Measurements from ENCODE around the gene CNTNAP2. TPM values are rescaled to one million over a fixed set of nuclear protein-coding genes. Genes with fewer than 3 reads are reported as not detected.

Gene CNTNAP2
- total and polyA plus RNA-seq, 2 of the 8 experiments (the other 6 are each of a cell fraction or from before 2014, with no cell fraction given), result 27.9 to 71.0 TPM

- no peaks in the 10 kb centered on the region for H3K79me1 ChIP-seq (ENCODE audit: low read depth, low read length)
- no peak overlapping the region for H3K18ac ChIP-seq (ENCODE audit: extremely low read depth, low read length)
- H2BK12ac ChIP-seq (ENCODE audit: low read depth, low read length), result no peak overlapping the region
- TF ChIP-seq BCL11A (IDR thresholded peaks at IDR 0.05; ENCODE audit: low read depth in 2 of 2, low read length in 2 of 2) (no peak), SRF (IDR thresholded peaks at IDR 0.05; ENCODE audit: low read depth, low read length) (no peak), HDAC6 (IDR thresholded peaks at IDR 0.05; ENCODE audit: low read depth, low read length) (no peak), SIX5 (IDR thresholded peaks at IDR 0.05; ENCODE audit: low read depth, low read length) (no peak), RFX5 (IDR thresholded peaks at IDR 0.05; ENCODE audit: borderline replicate concordance, low read depth, low read length) (no peak), CTCF (IDR thresholded peaks at IDR 0.05; ENCODE audit: control extremely low read depth in 1 of 3, insufficient read depth in 1 of 3, low read depth in 1 of 3, low read length in 3 of 3) (no peak)
- no peaks in the 10 kb centered on the region for H3K9me3 ChIP-seq (ENCODE audit: insufficient read depth in 2 of 2, low read depth in 1 of 2, low read length in 1 of 2)
- no peak overlapping the region for H3K9ac ChIP-seq (replicated peaks in 1 of 4; ENCODE audit: extremely low read depth in 1 of 4, low read depth in 3 of 4, low read length in 3 of 4)
- peaks cover 0 to 10% (median 1%) of the 10 kb centered on the region in 4 experiments; a peak in 2 of 8 replicates for H3K36me3 ChIP-seq (ENCODE audit: control insufficient read depth in 2 of 4, insufficient read depth in 4 of 4, low read length in 3 of 4)
- no peak overlapping the region for H2AK5ac ChIP-seq (ENCODE audit: low read depth, low read length)
- H2AFZ ChIP-seq (ENCODE audit: low read length), result no peak overlapping the region
- H4K8ac ChIP-seq (ENCODE audit: extremely low read depth, insufficient read depth, low read length), result no peak overlapping the region
- H3K27me3 ChIP-seq (replicated peaks in 1 of 4; ENCODE audit: control insufficient read depth in 3 of 4, extremely low read depth in 1 of 4, insufficient read depth in 3 of 4, low read length in 3 of 4), result no peaks in the 10 kb centered on the region
- H3K23ac ChIP-seq (ENCODE audit: insufficient read length), result no peak overlapping the region
- ChIA-PET CTCF (ENCODE audit: partially characterized antibody) (interaction anchor here (1.1 kb wide), 1 partner anchor 10 kb away, joined by 3 read pairs; no protein-coding TSS in a partner anchor), POLR2A (ENCODE audit: partially characterized antibody) (no interaction called here)
- no peak overlapping the region for H2BK5ac ChIP-seq (ENCODE audit: low read depth, low read length)
- 88% methylated on average over 7 of the region's 7 CpGs; no CpG with 5 or more reads in 1 of the 2 experiments for WGBS, 2 experiments (ENCODE audit: extremely low coverage in 1 of 2, insufficient coverage in 1 of 2, insufficient read length in 1 of 2, insufficient replicate concordance in 2 of 2, low coverage in 1 of 2, low lambda C conversion rate in 2 of 2, missing lambda C conversion rate in 1 of 2)
- no peak overlapping the region for H4K91ac ChIP-seq (replicated peaks; ENCODE audit: insufficient read length, low read length)
- H3K4me2 ChIP-seq (ENCODE audit: insufficient read depth in 1 of 2, low read depth in 2 of 2, low read length in 2 of 2), result no peak overlapping the region
- H3K4me1 ChIP-seq (replicated peaks in 1 of 4; ENCODE audit: control insufficient read depth in 3 of 4, insufficient read depth in 4 of 4, low read length in 3 of 4), result peaks cover 0 to 3% (median 0%) of the 10 kb centered on the region in 4 experiments; a peak in 1 of 7 replicates
- H3K14ac ChIP-seq (ENCODE audit: insufficient read length), result no peak overlapping the region
- no peaks in the 10 kb centered on the region for H3K23me2 ChIP-seq (ENCODE audit: low read depth, low read length)
- H4K5ac ChIP-seq (ENCODE audit: insufficient read length, low read depth, low read length), result no peak overlapping the region
- no peak overlapping the region for H2BK15ac ChIP-seq (ENCODE audit: low read length)
- FAIRE-seq, result no peak
- no peak overlapping the region for H3K56ac ChIP-seq (replicated peaks; ENCODE audit: insufficient read length, low read depth, low read length)
- H3K4me3 ChIP-seq (ENCODE audit: extremely low read depth in 1 of 4, insufficient read depth in 2 of 4, low read depth in 3 of 4, low read length in 4 of 4), result no peak overlapping the region
- no peak overlapping the region for H2BK120ac ChIP-seq (replicated peaks; ENCODE audit: low read depth, low read length)
- H3K4ac ChIP-seq (replicated peaks; ENCODE audit: insufficient read length, low read depth, low read length), result no peak overlapping the region
- no peaks in the 10 kb centered on the region for H4K20me1 ChIP-seq (replicated peaks in 1 of 2; ENCODE audit: control insufficient read depth in 1 of 2, insufficient read depth in 2 of 2, low read length in 2 of 2)
- DNase-seq (ENCODE audit: low read depth in 1 of 2, low spot score in 2 of 2), result no peak
- no peaks in the 10 kb centered on the region for H3K79me2 ChIP-seq (ENCODE audit: control insufficient read depth in 1 of 2, insufficient read depth in 2 of 2, low read length in 2 of 2)
- no peak overlapping the region for H2BK20ac ChIP-seq (ENCODE audit: low read length)
- H3K27ac ChIP-seq (ENCODE audit: low read depth, low read length), result no peak overlapping the region
Observed at GRCh38 chr7:148410905-148411304, 2294.3 kb downstream of the CNTNAP2 start.
